NCI-H1048 (cell line): ENCODE measurements around the gene IFRD1.
A peak's percentile ranks its signal among the peaks of the same experiment; 100 is the strongest.
"Not testable (repeated sequence)": the region's sequence is repeated elsewhere in the genome, so short reads cannot be mapped to it uniquely, and the experiment has no call there.

ENCODE experiments used
- DNase-seq: peaks from one replicate; lab custom pipeline; 2025; lab: John Stamatoyannopoulos, UW

Gene IFRD1

GRCh38 chr7:112442210-112442609, 8.1 kb upstream of the IFRD1 start:
- DNase-seq, result no peak

GRCh38 chr7:112444505-112444904, 5.8 kb upstream of the IFRD1 start:
- no peak for DNase-seq

DNA sequence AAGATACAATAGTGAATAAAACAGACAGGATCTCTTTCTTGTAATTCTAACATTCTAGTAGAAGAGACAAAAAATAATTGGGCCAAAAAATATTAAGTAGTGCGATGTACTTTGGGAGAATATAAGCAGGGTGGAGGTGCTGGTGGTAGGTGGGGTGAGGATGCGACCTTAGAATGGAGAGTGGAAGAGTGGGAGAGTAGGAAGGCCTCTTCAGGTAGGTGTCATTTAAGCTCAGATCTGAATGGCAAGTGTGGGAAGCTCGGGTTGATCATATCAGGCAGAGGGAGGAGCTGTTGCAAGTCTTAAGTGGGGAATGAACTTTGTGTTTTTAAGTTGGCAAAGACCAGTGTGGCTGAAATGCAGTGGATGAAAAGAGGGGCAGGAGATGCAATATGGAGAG, 3.8 kb upstream of the IFRD1 start:
- DNase-seq, result no peak

DNA sequence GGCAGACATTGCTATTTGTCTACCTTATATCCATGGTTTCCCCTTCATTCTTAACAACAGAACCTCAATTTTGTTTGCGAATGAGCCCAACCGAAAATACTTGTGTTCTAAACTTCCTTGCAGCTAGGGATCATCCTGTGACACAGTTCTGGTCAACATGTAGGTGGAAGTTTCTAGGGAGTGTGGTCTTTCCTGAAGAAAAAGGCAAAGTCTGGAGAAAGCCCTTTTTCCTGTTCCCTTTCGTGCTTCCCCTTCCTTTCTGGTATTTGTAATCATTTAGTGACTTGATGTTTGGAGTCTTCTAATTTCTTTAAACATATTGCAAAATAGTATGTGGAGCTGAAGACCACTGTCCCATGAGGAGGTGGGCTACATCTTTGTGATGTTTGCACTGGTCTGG, 2.9 kb upstream of the IFRD1 start:
- no peak for DNase-seq

DNA sequence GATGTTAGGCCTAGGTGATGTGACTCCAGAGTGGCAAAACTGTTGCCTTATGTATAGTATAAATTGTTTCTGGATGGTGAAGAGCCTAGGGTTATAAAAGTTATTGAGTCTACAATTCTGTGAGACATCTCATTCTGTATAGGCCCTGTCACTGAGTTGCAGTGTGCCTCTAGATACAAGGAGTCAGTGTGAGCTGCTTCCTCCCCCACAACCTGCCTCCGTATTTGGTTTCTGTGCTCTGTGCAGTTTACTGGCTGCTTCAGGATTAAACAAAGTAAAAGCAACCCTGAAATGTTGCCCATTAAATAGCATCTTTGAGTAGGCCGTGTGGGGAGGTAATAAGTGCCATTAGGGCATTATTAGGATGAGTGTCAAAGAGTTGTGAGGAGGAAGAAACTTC, 1.9 kb upstream of the IFRD1 start:
- DNase-seq, result no peak

DNA sequence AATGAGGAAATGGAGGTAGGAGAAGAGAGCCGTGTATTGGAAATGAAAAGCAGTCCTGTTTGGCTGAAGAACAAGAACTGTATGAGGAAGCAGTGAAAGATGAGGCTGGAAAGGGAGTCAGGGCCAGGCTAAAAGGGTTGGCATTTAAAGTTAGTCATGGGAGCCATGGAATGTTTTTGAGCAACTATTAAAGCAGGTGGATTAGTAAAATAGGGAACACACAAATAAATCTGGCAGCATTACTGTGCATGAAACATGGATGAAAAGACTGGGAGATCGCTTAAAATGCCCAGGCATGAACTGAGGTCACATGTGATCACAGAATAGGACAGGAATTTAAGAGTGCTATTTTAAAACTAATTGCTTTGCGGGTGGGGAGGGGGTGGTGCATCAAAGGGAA, 1.4 kb upstream of the IFRD1 start:
- DNase-seq, result no peak

DNA sequence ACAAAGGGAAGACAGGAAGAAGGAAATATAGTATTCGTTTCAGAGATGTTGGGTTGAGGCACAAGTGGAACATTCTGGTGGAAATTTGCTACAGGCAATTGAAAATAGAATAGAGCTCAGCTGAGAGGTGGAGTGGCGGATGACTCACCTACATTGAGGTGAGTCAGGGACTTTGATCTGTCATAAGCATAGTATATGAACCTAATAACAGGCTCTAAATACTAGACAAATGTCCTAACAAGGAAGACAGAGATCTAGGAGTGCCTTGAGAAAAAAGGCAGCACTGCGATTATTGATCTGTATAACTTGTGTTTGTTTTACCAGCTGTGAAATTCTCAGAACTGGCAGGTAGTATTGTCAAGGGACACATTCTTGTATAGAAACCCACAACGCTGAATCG, 907 bp upstream of the IFRD1 start:
- DNase-seq, result no peak

DNA sequence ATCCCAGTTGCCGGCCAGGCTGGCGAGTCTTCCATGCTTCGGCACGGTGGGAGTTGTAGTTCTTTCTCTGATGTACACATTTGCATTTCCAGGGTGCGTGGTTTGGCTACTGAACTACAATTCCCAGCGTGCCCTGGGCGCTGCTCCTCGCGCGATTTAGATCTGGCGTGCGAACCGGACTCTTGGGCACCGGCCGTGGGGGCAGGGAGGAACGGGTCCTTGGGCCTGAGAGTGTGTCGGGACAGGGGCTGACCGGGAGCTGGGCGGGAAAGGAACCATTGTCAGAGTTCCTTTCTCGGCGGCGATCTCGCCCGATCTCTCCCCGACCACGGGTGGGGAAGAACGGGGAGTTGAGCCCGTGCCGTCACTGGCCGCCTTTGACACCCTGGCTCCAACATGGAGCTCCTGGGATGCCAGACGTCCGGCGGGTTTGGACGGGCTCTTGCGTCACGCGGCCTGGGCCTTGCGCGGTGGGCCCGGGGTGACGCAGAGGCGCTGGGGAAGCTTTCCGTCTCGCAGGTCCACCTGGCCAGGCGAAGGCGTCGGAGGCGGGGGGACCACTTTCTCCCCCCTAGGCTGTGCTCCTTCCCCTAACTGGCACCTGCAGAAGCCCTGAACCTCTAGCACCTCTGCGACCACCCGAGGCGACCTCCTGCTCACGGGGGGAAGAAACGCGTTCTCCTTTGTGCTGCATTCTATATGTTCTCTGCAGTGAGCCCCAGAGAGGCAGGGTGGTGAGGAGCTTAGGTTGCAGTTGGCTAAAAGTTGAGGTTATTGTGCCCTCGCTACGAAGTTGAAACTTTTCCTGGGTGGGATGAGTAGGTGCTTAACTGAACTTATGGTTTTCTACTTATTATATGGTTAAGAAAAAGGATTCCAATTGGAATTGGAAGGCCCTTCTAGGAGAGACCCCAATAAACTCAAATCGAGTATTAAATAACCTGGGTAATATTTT, 824 bp downstream of the IFRD1 start:
- peak; percentile 87 for DNase-seq

DNA sequence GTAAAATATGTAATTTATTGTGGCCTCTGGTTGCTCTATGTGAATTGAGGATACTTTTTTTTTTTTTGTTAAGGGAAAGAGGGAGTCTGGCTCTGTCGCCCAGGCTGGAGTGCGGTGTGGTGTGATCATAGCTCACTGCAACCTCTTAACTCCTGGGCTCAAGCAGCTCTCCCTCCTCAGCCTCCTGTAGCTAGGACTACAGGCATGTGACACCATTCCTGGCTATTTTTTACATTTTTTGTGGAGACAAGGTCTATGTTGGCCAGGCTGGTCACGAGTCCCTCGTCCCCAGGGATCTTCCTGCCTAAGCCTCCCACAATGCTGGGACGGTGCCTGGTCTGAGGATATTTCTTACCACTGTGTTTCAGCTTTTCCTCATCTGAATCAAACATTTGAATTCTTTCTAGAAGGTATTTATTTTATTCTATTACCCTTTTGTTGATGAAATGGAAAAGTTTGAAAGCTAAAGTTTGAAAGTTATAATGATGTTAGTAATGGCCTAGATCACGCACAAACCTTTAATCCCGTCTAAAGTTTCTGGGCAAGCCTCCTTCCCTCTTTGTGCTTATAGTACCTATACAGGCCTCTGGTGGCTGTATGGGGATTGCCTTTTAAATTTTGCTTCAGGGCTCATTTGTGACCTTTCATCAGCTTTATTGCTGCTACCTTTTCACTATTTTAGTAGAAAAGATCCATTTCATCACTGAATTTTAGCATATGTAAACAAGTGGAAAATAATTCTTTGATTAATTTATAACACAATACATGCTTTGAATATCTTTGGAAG, 2.0 kb downstream of the IFRD1 start:
- no peak for DNase-seq

DNA sequence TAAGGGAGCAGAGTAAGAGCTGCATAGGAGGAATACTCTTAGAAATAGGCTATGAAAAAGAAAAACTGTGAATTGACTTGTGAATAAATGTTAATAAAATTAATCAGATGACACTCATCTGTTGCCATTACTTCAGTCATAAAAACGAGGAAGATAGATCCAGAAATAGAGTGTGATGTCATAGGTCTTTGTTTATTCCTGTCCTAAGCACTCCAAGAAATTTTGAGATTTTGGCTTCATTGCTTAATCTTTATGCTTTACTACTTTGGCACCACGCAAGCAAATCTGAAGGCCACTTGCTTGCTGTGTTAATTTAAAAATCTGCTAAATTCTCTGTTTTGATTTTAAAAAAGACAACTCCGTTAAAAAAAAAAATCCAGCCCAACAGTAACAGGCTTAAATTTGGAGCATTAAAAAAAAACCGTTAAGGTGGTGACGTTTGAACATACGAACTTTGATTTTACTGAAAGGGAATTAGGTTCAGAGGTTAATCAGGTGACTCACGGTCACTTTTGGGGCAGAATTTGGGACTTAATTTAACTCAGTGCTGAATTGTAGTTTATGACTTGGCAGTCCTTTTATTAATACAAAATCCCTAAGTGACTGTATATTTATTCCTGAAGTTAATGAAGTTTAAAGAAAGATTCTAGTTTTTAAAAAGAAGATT, 3.4 kb downstream of the IFRD1 start:
- no peak for DNase-seq

GRCh38 chr7:112454191-112454590, 3.9 kb downstream of the IFRD1 start:
- DNase-seq, result not testable (repeated sequence)

DNA sequence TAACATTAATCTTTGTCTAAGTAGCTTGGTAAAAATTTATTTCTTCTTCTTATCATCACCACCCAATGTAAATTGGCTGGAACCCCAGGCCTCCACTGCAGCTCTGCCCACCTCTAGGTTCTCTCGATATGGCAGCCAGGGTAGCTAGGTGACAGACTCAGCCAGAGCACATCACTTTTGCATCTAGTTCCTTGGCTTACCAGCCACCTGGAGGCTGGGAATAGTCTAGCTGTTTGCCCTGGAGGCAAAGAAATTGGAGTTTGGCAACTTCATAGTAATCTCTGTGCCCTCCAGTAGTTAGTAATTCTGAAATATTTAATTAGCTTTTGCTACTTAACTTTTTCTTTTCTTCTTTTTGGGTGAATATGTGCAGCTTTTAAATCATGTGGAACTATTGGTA, 9.4 kb downstream of the IFRD1 start:
- DNase-seq, result no peak

GRCh38 chr7:112462236-112462635, 12.0 kb downstream of the IFRD1 start:
- DNase-seq, result no peak

- DNase-seq, result no peak
Observed at GRCh38 chr7:112467867-112468266, 17.6 kb downstream of the IFRD1 start.

DNA sequence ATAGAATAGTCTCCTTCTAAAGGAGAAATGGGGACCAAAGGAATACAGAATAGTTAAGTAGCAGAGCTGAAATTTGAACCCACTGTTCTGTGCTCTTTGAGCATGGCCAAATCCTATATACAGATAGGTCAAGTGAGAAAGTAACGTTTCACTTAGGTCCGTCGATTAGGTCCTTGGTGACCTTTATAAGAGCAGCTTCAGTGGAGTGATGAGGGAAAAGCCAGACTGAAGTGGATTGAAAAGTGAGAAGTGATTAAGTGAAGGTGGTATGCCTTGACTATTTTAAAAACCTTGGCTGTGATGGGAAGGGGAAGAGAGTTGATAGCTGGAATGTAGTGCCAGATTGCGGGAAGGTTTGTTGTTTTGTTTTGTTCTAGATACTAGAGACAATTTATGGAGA, 19.9 kb downstream of the IFRD1 start:
- no peak for DNase-seq

- no peak for DNase-seq
Observed at GRCh38 chr7:112476390-112477052, 26.3 kb downstream of the IFRD1 start.

GRCh38 chr7:112481121-112481736, 31.0 kb downstream of the IFRD1 start:
- no peak for DNase-seq

- DNase-seq, result no peak
Observed at GRCh38 chr7:112481833-112482670, 31.8 kb downstream of the IFRD1 start.

DNA sequence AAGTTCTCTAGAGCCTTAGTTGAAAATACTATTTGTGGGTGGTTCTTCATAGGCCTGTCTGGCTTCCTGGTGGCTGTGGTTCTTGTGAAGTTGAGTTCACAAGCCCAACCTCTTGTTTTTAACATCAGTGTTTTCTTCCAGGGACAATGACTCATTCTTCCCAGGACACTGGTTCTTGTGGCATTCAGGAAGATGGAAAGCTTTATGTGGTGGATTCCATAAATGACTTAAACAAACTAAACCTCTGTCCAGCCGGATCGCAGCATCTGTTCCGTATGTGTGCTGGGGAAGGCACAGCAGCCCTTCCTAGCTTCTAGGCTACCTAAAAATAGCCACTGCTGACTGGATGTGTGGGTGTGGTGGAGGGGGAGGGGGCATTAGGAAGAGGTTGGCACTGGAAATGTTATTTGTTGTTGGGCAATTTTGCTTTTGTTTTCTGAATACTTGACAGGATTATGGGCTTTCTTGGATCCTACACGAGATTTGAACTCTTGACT, 34.5 kb downstream of the IFRD1 start:
- no peak for DNase-seq

- no peak for DNase-seq
Observed at GRCh38 chr7:112485766-112486165, 35.5 kb downstream of the IFRD1 start.
